ENCODE results near the gene ARSG. TPM values are rescaled to one million over a fixed set of nuclear protein-coding genes. Genes with fewer than 3 reads are reported as not detected.

Gene ARSG
- total RNA-seq, 2 donors from 2014 or later = 4.4 to 14.1 TPM

- DNase-seq = no peak
- Histone ChIP-seq H3K4me1 (ENCODE audit: control insufficient read depth, insufficient read depth, low read length) (no peaks in the 10 kb centered on the region), H3K9me3 (ENCODE audit: control insufficient read depth, low read length) (peaks cover 19% of the 10 kb centered on the region), H3K36me3 (ENCODE audit: control insufficient read depth, insufficient read depth, low read length) (peaks cover 10% of the 10 kb centered on the region), H3K9ac (ENCODE audit: extremely low read depth, low read length, poor library complexity, severe bottlenecking) (no peak overlapping the region), H3K27ac (ENCODE audit: low read depth, low read length) (no peak overlapping the region), H3K27me3 (ENCODE audit: control insufficient read depth, insufficient read depth, low read length, poor library complexity, severe bottlenecking) (no peaks in the 10 kb centered on the region), H3K4me3 (ENCODE audit: low read length) (no peak overlapping the region)
- TF ChIP-seq, protein P1, sequence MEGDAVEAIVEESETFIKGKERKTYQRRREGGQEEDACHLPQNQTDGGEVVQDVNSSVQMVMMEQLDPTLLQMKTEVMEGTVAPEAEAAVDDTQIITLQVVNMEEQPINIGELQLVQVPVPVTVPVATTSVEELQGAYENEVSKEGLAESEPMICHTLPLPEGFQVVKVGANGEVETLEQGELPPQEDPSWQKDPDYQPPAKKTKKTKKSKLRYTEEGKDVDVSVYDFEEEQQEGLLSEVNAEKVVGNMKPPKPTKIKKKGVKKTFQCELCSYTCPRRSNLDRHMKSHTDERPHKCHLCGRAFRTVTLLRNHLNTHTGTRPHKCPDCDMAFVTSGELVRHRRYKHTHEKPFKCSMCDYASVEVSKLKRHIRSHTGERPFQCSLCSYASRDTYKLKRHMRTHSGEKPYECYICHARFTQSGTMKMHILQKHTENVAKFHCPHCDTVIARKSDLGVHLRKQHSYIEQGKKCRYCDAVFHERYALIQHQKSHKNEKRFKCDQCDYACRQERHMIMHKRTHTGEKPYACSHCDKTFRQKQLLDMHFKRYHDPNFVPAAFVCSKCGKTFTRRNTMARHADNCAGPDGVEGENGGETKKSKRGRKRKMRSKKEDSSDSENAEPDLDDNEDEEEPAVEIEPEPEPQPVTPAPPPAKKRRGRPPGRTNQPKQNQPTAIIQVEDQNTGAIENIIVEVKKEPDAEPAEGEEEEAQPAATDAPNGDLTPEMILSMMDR (conservative IDR thresholded peaks at IDR 0.05) = no peak
- peaks cover 31% of the 10 kb centered on the region for H3K9me3 Mint-ChIP-seq
- peaks cover 34% of the 10 kb centered on the region for H3K36me3 Mint-ChIP-seq (ENCODE audit: low read depth)
- H3K4me1 Mint-ChIP-seq = no peaks in the 10 kb centered on the region
- no peak overlapping the region for H3K27ac Mint-ChIP-seq
- H3K4me3 Mint-ChIP-seq = no peak overlapping the region
- H3K27me3 Mint-ChIP-seq (ENCODE audit: insufficient read depth) = peaks cover 3% of the 10 kb centered on the region
- WGBS, 2 experiments (ENCODE audit: insufficient coverage in 1 of 2, insufficient read length in 1 of 2) = 91 to 97% methylated on average over 5 to 8 of the region's 9 CpGs
Observed at GRCh38 chr17:68421486-68421885, 130.2 kb downstream of the ARSG start.

- Mint-ChIP-seq H3K4me1 (no peaks in the 10 kb centered on the region), H3K4me3 (no peak overlapping the region), H3K27me3 (ENCODE audit: insufficient read depth) (no peaks in the 10 kb centered on the region), H3K36me3 (ENCODE audit: low read depth) (peaks cover 43% of the 10 kb centered on the region), H3K9me3 (peaks cover 20% of the 10 kb centered on the region), H3K27ac (no peak overlapping the region)
- Histone ChIP-seq H3K9ac (ENCODE audit: extremely low read depth, low read length, poor library complexity, severe bottlenecking) (no peak overlapping the region), H3K36me3 (ENCODE audit: control insufficient read depth, insufficient read depth, low read length) (peaks cover 10% of the 10 kb centered on the region), H3K9me3 (ENCODE audit: control insufficient read depth, low read length) (peaks cover 14% of the 10 kb centered on the region), H3K4me1 (ENCODE audit: control insufficient read depth, insufficient read depth, low read length) (no peaks in the 10 kb centered on the region), H3K27ac (ENCODE audit: low read depth, low read length) (no peak overlapping the region), H3K27me3 (ENCODE audit: control insufficient read depth, insufficient read depth, low read length, poor library complexity, severe bottlenecking) (no peaks in the 10 kb centered on the region), H3K4me3 (ENCODE audit: low read length) (no peak overlapping the region)
- no peak for DNase-seq
- TF ChIP-seq, protein P1 (conservative IDR thresholded peaks at IDR 0.05) = no peak
- WGBS, 2 experiments (ENCODE audit: insufficient coverage in 1 of 2, insufficient read length in 1 of 2) = 95 to 99% methylated on average over 8 of the region's 8 CpGs
Observed at GRCh38 chr17:68422821-68423220, 131.5 kb downstream of the ARSG start.

DNA sequence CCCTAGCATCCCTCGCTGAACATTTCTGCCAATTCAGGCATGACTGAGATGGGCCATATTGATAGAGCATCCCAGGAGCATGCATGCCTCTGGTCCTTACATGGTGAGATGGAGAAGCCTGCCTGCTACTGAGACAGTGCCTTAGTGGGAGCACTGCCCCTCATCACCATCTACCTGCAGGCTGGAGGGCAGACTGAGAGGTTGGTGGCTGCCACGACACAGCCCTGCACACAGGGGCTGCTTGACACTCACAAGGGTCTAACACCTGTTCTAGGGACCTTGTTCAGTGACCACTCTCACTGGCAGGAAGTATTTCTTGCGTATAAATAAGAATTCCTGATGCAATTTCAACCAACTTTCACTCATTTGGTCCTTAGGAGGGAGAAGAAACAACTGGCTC is 132.0 kb downstream of the ARSG start:
- no peaks in the 10 kb centered on the region for H3K27me3 Mint-ChIP-seq (ENCODE audit: insufficient read depth)
- peaks cover 16% of the 10 kb centered on the region for H3K9me3 Mint-ChIP-seq
- H3K4me3 Mint-ChIP-seq = no peak overlapping the region
- 83 to 97% methylated on average over 2 to 3 of the region's 3 CpGs for WGBS, 2 experiments (ENCODE audit: insufficient coverage in 1 of 2, insufficient read length in 1 of 2)
- Histone ChIP-seq H3K4me3 (ENCODE audit: low read length) (no peak overlapping the region), H3K9me3 (ENCODE audit: control insufficient read depth, low read length) (peaks cover 10% of the 10 kb centered on the region), H3K27ac (ENCODE audit: low read depth, low read length) (no peak overlapping the region), H3K27me3 (ENCODE audit: control insufficient read depth, insufficient read depth, low read length, poor library complexity, severe bottlenecking) (no peaks in the 10 kb centered on the region), H3K4me1 (ENCODE audit: control insufficient read depth, insufficient read depth, low read length) (no peaks in the 10 kb centered on the region), H3K36me3 (ENCODE audit: control insufficient read depth, insufficient read depth, low read length) (peaks cover 10% of the 10 kb centered on the region), H3K9ac (ENCODE audit: extremely low read depth, low read length, poor library complexity, severe bottlenecking) (no peak overlapping the region)
- H3K4me1 Mint-ChIP-seq = no peaks in the 10 kb centered on the region
- H3K36me3 Mint-ChIP-seq (ENCODE audit: low read depth) = peaks cover 42% of the 10 kb centered on the region
- no peak overlapping the region for H3K27ac Mint-ChIP-seq
- DNase-seq = peak; percentile 21
- TF ChIP-seq, protein P1 (conservative IDR thresholded peaks at IDR 0.05) = no peak

All from endodermal cell (in vitro differentiated cells).